HepG2 (cell line): Measurements from ENCODE around the gene AQP6.

Experiments
- ETV6 ChIP-seq: sonication (generic); formaldehyde crosslinking; conservative IDR thresholded peaks from 2 replicates; pipeline ENCODE4 v1.4.0; 2020; ENCODE audit warnings: missing genetic modification reagents
- NONO ChIP-seq, 2 experiments: fragments of 450-650 bp in 1 of 2; sonication (generic) in 1 of 2; formaldehyde crosslinking in 1 of 2; IDR thresholded peaks in 1 of 2; conservative IDR thresholded peaks in 1 of 2; 2 replicates each; pipeline versions ENCODE4 v1.6.1 to v1.8.0; 2017 to 2022; ENCODE audit warnings: mild to moderate bottlenecking in 1 of 2, missing genetic modification reagents in 1 of 2, moderate library complexity in 1 of 2
- RAD21 ChIP-seq: fragments of 450-650 bp; formaldehyde crosslinking; IDR thresholded peaks from 2 replicates; pipeline ENCODE4 v1.5.0; 2020; ENCODE audit warnings: mild to moderate bottlenecking
- SRSF9 ChIP-seq: fragments of 200-400 bp; formaldehyde crosslinking; IDR thresholded peaks from 2 replicates; pipeline ENCODE4 v1.6.1; 2018; ENCODE audit warnings: borderline replicate concordance, mild to moderate bottlenecking, low read depth, low read length; ENCODE audit not compliant: insufficient read depth, poor library complexity, severe bottlenecking
- TF ChIP-seq, protein P1 (sequence below): sonication (generic); formaldehyde crosslinking; IDR thresholded peaks from 2 replicates; pipeline ENCODE4 v1.5.0; 2020; ENCODE audit warnings: mild to moderate bottlenecking, missing genetic modification reagents, moderate library complexity

DNA sequence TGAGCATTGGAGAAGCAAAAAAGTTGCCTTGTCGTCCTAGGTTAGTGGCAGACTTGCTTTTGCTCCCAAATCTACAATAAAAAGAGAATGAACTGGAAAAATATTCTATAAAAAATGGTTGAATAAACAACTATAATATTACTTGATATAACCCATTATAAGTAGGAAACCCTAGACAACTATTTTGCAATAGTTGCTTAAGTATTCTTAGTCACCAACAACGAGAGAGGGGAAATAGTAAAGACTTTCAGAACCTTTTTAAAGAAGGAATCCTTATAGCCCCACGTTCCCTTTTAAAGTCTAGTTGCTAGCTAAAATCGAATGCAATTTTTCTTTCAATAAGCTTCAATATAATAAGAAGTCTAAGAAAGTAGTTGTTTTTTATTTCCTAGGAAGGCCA is 17.5 kb downstream of the AQP6 start:
- TF ChIP-seq, protein P1, sequence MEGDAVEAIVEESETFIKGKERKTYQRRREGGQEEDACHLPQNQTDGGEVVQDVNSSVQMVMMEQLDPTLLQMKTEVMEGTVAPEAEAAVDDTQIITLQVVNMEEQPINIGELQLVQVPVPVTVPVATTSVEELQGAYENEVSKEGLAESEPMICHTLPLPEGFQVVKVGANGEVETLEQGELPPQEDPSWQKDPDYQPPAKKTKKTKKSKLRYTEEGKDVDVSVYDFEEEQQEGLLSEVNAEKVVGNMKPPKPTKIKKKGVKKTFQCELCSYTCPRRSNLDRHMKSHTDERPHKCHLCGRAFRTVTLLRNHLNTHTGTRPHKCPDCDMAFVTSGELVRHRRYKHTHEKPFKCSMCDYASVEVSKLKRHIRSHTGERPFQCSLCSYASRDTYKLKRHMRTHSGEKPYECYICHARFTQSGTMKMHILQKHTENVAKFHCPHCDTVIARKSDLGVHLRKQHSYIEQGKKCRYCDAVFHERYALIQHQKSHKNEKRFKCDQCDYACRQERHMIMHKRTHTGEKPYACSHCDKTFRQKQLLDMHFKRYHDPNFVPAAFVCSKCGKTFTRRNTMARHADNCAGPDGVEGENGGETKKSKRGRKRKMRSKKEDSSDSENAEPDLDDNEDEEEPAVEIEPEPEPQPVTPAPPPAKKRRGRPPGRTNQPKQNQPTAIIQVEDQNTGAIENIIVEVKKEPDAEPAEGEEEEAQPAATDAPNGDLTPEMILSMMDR = no peak
- TF ChIP-seq ETV6 (CRISPR knock-in tag) (no peak), SRSF9 (no peak), NONO (IDR thresholded peaks at IDR 0.05) (no peak), NONO (CRISPR knock-in tag; conservative IDR thresholded peaks at IDR 0.05) (no peak), RAD21 (CRISPR knock-in tag) (no peak)
